ENCODE measurements around the gene PTPRC.

Gene PTPRC

DNA sequence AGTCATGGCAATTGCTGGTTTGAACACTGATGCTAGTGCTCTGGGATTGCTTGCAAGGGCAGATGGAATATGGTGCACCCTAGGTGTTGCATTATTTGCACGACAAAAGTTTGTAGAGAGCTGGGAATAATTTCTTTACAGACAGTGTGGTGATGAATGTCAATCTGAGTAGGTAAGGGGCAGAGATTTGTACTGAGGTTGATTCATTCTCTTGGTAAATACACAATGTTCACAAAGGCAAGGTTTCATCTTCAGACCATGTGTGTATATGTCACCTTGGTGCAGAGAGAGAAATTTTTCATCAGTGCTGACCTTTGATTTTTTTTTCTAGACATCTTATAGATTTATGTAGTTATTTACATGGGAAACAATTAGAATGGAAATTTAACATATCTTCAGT, 5.0 kb downstream of the PTPRC start:
- no peak for DNase-seq (ENCODE audit: low read depth)

DNA sequence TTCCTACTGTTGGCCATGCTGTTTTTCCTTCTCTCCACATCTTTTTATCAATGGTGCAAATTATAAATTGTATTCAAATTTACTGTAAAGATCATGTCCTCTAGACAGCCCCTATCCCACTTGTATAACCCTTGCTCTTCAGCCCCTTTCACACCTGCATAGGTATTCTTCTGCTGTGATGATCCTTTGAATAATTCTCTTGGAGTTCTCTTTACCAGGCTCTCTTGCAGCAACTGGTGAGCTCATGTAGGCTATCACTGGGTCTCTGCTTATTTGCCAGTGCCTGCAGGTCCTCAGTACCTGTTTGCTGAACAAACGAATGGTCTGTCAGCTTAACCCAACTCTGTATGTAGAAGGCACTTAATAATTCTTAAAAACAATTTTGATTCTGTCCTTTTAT, 8.2 kb downstream of the PTPRC start:
- DNase-seq (ENCODE audit: low read depth) = no peak

DNA sequence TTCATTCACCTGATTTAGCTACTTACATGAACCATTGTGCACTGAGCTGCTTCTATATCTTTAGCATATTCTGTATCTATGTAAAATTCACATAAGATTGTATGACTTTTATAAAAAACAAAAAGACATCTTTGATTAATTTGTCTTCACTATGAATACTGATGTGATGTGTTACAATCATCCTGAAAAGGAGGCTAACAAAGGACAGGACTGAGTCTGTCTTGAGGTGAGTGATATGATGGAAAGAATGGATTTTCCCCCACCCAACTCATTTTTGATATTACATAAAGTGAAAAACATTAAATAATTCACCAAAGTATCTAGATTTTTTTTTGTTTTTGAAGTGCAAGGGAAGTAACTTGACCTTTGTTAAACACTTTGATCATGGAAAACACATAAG, 9.8 kb downstream of the PTPRC start:
- no peak for DNase-seq (ENCODE audit: low read depth)

DNA sequence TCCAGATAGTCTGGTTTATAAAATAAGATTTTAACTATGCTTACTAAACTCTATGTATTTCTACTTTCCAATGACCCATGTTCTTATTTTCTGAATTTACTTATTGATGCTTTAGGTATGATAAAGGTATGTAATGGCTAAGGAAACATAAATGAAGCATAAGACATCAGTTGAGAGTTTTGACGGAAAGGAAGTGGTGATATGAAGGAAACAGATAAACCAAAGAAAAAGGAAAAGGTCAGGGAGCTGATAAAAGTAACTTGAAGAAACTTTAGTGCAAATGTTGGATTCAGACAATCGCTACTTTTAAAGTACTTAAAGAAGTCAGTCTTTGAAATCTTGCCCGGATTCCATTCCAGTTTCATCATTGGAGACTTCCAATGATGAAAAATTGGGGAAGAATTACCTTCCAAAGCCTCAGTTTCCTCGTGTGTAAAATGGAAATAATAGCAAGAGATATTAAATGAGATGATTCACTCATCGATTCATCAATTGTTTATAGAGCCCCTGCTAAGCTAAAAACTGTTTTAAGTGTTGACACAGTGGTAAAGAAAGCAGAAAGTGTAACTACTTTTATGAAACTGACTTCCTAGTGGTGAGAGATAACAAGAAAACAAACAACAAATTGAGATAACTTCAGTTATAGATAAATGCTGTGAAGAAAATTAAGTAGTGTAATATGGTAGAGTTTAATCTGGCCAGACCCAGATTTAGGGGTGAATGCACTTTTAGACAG, 10.6 kb downstream of the PTPRC start:
- no peak for DNase-seq (ENCODE audit: low read depth)

DNA sequence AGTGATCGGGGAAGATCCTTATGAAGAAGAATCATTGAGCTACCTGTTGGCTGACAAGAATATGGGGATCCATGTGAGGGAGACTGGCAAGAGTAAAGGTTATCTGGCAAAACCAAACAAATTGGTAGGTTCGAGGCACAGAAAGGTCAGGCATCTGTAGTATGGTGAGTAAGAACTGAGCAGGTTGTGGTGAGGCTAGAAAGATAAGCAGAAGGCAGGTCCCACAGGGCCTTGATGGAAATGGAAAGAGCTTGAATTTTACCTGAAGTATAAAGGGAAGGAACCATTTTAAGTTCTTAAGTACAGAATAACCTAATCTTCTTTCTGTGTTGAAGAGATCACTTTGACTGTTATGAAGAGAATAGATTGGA, 11.1 kb downstream of the PTPRC start:
- DNase-seq (ENCODE audit: low read depth) = no peak

DNA sequence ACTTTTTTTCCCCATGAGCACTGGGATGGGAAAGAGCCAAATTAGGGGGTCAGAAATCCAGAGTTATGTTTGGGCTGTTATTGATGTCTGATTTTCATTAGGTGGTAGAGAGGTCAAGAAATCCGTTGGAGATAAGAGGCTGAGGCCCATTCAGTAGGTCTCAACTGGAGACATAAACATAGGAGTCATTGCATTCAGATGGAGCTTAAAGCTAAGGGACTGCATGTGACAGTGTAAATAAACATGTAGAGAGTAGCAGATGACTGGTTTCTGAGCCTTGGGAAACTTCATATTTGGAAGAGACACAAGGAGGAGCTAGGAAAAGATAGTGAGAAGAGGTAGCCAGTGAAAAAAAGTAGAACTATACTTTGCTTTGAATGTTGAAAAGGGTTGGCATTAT, 11.7 kb downstream of the PTPRC start:
- DNase-seq (ENCODE audit: low read depth) = no peak

DNA sequence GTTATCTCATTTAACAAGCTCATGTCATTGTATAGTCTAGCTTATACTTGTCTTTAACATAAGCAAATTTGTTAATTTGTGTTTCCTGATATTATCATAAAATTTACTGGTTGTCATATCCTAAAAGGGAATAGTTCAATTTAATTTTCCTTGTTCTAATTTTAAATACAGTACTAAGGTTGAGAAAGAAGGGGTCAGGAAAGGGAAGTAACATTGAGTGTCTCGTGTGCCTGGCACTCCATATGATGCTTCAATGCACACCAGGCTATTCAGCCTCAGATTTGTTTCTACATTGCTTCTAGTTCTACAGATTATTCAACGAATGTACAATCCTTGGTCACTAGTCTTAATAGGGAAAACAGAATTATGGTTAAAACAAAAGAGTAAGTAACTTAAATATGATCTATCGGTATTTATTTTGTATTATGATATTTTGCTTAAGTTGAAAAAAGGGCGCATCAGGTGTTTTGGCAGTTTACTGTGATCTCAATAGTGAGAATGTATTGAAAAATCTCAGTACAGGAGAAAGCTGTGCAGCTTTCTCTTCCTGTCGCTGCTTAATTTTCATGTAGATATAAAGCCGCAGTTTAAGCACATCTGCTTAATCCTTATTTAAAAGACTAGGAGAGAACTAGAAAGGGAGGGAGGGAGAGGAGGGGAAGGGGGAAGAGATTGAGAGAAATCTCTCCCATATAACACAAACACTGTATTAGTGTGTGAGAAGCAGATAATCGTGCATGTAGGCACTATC, 13.0 kb downstream of the PTPRC start:
- DNase-seq (ENCODE audit: low read depth) = no peak

DNA sequence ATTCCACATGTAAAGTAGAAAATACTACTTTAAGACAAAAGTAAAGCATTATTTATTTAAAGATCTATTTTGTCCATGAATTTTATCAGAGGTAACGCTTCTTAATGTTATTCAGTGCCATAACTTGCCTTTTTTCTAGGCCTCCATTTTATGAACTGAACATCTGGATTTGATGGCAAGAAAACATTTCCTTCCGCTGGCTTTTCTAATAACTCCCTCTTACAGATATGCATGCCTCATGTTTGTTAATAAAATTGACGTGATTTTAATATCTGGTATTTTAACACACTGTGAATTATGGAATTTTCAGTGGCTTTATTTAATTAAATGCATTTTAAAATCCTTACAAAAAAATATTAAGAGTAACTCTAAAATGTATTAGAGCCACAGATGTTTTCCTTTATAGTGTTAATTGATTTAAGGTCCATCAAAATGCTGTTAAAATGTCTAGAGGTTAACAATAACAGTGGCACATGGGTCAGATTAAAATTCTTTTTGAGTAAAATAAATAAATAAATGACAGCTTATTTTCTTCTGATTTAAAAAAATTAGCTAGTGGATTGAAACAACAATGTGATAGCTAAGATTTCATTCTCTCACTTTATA, 15.1 kb downstream of the PTPRC start:
- DNase-seq (ENCODE audit: low read depth) = no peak

DNA sequence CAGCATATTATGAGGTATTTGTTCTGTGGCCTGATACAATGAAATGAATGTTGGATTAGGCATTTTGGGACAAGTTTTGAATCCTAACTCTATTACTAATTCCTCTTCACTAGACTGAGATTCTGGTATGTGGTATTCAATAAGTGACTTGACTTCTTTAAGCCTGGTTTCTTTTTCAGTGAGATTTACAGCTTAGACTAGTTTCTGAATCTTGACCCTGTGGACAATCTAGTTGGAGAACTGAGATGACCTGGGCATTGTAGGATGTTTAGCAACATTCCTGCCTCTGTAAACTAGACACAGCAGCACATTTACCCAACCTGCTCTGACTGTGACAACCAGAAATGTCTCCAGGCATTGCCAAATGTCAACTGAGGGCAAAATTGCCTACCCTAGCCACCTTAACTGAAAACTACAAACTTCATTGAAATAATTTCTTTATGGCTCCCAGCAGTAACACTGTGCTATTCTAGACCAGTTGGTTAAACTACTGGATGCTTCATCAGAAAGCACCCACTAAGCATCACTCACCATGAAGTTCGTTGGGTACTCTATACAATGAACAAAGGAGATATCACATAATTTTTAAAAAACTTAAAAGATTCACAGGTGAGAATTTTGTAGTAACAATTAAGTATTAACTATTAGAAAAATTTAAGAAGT, 16.8 kb downstream of the PTPRC start:
- no peak for DNase-seq (ENCODE audit: low read depth)

DNA sequence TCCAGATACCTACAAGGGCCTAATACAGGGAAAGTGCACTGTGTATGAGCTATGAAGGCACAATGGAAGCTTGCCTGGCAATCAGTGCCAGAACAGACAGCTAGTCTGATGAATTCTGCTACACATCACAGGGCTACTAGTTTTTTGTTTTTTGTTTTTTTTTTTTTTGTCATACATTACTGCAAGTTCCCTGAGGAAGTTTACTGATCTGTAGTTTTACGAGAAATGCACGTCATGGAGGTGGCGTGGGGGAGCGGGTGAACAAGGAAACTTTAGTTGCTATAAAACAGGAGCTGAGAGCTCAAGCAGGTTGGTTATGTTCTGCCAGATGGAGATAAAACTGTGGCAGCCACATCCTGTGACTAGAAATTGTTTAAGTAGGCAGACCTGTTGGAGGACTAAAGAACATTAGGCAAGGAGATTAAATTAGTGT, 17.7 kb downstream of the PTPRC start:
- DNase-seq (ENCODE audit: low read depth) = peak; percentile 85

DNA sequence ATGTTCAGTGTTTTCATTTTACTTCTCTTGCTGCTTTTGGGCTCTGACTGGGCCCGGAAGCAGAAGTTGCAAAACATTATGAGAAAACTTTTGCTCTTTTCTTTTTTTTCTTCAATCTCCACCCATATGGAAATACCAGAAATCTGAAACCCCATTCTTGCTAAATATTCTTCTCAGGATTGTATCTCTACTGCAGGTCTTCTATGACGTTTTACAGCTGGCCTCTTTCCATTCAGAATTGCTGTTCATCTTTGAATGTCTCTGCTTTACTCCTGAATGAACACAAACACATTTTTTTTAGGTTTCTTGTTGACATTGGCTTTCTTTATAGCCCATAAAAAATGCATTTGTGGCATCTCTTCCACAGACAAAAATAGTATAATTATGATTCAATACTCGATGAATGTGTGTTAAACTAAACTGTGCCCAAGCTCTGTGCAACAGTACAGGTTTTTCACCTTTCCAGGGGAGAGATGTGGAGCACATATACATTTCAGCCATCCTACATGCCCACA, 18.8 kb downstream of the PTPRC start:
- DNase-seq (ENCODE audit: low read depth) = peak; percentile 27

DNA sequence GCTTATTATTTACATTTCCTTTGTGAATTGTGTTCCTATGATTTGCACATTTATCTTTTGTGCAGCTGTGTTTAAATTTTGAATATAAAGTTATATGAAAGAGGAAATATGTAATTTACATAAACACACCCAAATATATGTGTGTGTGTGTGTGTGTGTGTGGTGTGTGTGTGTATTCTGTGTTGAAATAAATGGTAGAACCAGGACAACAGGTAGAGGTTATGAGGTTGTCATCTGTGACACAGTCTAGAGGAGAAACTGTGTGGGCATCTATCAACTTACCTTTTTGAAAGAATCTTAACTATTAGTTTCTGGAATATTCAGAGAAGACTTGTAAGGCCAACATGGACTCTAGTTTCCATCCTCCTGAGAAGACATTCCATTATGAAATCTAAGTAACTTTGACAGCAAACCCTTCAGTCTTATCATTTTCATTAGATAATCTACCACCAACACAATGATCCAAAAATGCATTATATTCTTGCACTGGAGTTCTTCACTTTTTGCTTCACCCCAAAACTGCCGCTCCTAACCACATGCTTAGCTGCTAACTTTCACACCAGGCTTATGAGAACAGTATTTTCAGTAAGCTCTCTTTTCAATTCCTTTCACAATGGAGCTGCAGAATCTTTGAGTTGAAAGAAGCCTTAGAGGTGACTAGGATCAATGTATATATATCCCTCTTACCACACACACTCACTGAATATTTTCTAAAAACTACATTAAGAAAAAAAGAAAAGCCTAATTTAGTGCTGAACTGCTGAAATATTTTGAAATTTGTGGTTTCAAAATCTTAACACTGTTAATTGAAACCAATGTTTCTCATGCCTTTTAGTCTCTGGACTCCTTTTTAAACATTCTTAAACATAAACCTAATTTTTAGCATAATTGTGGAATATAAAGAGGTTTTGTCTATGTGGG, 21.8 kb downstream of the PTPRC start:
- no peak for DNase-seq (ENCODE audit: low read depth)

DNA sequence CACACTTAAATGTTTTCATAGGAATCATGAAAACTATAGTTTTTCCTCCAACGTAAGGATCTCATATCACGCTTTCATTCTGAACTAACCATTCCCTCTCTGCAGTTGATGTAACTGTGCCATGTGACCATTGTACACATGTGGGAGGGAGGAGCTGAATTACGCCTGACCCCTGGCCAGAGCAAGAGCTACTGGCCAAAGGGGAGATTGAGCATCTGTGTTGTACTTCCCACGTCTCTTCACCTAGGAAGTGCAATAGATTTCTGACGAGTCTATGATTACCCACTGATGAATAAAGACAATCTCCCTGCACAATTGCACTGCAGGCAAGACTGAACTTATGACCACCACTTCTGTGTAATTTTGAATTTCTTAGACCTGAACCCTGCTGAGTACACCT, 24.0 kb downstream of the PTPRC start:
- DNase-seq (ENCODE audit: low read depth) = no peak

DNA sequence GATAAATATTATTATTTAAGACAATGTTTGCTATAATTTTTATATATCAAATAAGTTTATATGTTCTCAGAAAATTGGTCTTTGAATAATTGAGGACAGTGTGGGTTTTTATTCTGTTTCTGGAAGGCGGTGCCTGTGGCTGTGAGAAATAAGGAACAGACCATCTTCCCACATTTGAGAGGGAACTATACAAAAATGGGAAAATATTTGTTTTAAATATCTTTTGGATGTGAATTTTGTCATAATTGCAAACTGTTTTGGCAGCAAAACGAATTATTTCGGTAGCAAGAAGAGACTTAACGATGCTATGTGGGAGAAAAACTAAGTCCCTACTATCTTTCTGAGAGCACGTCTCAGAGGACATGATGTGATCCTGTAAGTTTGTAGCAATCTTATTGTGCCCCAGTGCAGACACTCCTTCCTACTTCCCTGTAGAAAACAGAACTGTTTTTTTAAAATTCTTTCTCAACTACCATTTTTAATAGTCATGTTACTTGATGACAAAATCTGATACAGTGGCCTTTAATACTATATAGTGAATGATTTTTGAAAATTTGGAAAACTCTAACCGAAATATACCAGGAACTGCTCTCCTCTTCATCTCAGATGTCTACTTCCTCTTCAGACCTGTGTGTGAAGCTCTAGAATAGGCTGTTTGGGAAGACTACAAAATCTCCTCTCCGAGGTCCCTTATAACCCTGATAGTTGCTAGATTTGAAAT, 25.4 kb downstream of the PTPRC start:
- DNase-seq (ENCODE audit: low read depth) = no peak

DNA sequence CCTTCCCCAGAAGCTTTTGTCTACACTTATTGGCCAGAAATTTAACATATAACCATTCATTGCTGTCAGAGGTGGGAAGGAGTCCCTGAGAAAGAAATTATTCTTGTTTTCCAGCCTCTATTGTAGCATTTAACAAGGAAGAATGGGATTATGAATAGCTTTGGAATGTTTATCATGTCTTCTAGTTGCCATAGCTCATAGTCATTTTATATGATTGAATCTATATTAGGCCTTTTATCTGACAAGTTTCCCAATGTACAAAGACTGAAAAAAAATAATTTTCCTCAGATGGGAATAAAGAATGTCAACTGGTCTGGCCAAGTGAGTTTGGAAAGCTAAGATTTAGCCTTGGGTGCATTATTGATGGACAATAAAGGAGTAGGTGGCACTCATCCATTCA, 28.3 kb downstream of the PTPRC start:
- no peak for DNase-seq (ENCODE audit: low read depth)

DNA sequence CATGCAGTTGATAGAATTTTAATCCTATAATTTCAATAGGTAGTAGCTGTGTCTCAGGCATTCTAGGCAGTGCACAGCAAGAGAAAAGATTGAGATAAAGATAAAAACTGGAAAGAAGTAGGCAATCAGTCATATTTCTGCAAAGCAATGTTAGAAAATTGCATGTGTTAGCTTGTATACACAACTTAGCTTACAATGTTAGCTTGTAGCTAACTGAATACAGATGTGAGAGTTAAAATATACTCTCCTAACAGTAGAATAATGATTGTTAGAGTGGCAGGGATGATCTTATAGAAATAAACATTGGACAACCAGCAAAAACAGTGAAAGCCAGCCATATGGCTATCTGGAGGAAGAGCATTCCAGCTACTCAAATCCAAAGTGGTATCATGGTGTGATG, 29.0 kb downstream of the PTPRC start:
- no peak for DNase-seq (ENCODE audit: low read depth)

DNA sequence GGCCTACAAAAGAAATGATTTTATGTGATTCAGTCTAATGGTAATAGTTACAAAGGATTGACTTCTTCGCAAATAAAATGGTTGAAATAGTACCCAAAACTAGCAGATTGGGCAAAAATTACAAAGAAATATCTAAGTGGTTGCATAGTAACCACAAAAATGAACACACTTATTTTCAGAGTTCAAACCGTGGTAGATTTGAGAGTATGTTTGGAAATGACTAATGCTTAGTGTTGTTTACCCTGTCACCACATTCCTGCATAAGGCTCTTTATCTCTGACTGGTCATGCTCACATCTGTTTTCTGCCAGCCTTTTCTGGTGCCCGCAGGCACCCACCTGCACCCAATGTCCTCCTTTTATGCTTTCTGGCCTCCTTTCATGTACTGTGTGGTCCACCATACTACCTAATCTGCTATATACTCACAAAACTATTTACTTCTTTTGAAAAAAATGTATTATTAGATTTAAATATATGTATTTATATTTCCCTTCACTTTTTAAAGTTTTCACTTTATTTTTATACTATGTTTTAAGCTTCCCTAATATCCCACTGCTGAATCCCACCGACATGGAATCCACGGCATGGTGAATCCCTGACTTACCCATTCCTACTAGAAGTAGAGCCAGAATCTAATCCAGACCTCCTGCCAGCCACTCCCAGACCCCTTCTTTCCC, 30.3 kb downstream of the PTPRC start:
- peak; percentile 46 for DNase-seq (ENCODE audit: low read depth)

DNA sequence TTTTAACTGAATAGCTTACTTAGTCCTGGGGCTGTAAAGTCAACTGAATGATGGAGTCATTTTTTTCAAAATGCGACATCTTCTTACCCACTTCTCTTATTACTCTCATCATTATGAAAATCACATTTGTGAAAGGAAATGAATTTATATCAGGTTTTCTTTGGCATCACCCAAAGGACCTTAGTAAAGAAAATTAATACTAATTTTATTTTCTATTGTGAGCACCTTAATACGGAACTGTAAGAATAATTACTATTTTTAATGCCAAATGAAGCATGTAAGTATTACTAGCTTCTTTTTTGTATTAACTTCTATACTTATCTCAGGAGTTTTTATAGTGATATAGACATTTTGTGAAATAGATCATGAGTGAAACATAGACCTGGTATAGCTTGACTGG, 30.9 kb downstream of the PTPRC start:
- DNase-seq (ENCODE audit: low read depth) = no peak

DNA sequence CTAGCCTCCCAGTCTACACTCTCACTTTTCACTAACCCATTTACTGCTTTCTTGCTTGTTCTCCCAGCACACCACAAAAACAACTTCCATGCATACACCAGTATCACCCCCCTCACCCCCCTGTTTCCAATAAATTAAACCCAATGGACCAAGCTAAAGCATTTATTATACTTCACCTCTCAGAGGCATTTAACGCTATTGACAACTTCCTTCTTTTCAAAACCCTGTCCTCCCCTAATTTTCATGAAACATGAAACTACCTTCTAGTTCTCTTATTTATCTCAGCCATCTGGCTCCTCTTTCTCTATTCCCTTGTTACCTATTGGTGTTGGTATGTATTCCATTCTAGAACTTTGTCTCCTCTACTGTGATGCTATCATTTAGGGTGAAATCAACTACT, 32.3 kb downstream of the PTPRC start:
- no peak for DNase-seq (ENCODE audit: low read depth)

DNA sequence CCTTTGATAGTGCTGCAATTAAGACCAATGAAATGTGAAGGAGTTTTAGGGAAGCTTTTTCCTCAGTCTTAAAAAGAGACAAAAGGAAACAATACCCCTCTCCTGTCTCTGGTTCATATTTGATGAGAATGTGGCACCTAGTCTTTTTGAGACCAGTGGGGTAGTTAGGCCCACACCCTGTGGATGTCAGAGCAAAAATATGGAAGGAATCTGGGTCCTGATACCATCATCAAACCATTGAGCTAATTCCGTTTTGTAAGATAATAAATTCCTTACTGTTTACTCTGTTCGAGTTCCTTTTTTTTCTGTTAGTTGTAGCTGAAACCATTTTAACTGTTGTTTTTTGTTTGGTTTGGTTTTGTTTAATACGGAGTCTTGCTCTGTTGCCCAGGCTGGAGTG, 33.3 kb downstream of the PTPRC start:
- no peak for DNase-seq (ENCODE audit: low read depth)
